ENCODE data around the gene ADD3.
"Not testable (repeated sequence)": the region's sequence is repeated elsewhere in the genome, so short reads cannot be mapped to it uniquely, and the experiment has no call there.

ADD3 gene

GRCh38 chr10:110036640-110037039, 28.9 kb downstream of the ADD3 start:
- no peak for DNase-seq

- no peak for DNase-seq
Measured at GRCh38 chr10:110039254-110039653, 31.5 kb downstream of the ADD3 start.

GRCh38 chr10:110040108-110040507, 32.3 kb downstream of the ADD3 start:
- no peak for DNase-seq

GRCh38 chr10:110040767-110041478, 33.1 kb downstream of the ADD3 start:
- no peak for DNase-seq

- DNase-seq = no peak
Measured at GRCh38 chr10:110041479-110041829, 33.7 kb downstream of the ADD3 start.

GRCh38 chr10:110042181-110042580, 34.4 kb downstream of the ADD3 start:
- DNase-seq = no peak

GRCh38 chr10:110042891-110043290, 35.1 kb downstream of the ADD3 start:
- DNase-seq = no peak

GRCh38 chr10:110044681-110045080, 36.9 kb downstream of the ADD3 start:
- no peak for DNase-seq

GRCh38 chr10:110045772-110046171, 38.0 kb downstream of the ADD3 start:
- DNase-seq = no peak

- not testable (repeated sequence) for DNase-seq
Measured at GRCh38 chr10:110048145-110048544, 40.4 kb downstream of the ADD3 start.

- DNase-seq = no peak
Measured at GRCh38 chr10:110048781-110049180, 41.0 kb downstream of the ADD3 start.

GRCh38 chr10:110049889-110050591, 42.3 kb downstream of the ADD3 start:
- DNase-seq = not testable (repeated sequence)

- DNase-seq = no peak
Measured at GRCh38 chr10:110051487-110051886, 43.7 kb downstream of the ADD3 start.

GRCh38 chr10:110052916-110053315, 45.1 kb downstream of the ADD3 start:
- no peak for DNase-seq

GRCh38 chr10:110056822-110057221, 49.0 kb downstream of the ADD3 start:
- no peak for DNase-seq

- no peak for DNase-seq
Measured at GRCh38 chr10:110057456-110057855, 49.7 kb downstream of the ADD3 start.

GRCh38 chr10:110058212-110058611, 50.4 kb downstream of the ADD3 start:
- no peak for DNase-seq

GRCh38 chr10:110059925-110060324, 52.1 kb downstream of the ADD3 start:
- no peak for DNase-seq

GRCh38 chr10:110061687-110062086, 53.9 kb downstream of the ADD3 start:
- no peak for DNase-seq

- no peak for DNase-seq
Measured at GRCh38 chr10:110065269-110065668, 57.5 kb downstream of the ADD3 start.

GRCh38 chr10:110067960-110068770, 60.4 kb downstream of the ADD3 start:
- DNase-seq = no peak

GRCh38 chr10:110068780-110069179, 61.0 kb downstream of the ADD3 start:
- DNase-seq = no peak

- no peak for DNase-seq
Measured at GRCh38 chr10:110069502-110069982, 61.8 kb downstream of the ADD3 start.

GRCh38 chr10:110073896-110074295, 66.1 kb downstream of the ADD3 start:
- no peak for DNase-seq
